ENCODE data around the gene MTSS2. TPM values are rescaled to one million over a fixed set of nuclear protein-coding genes. Genes with fewer than 3 reads are reported as not detected.

MTSS2 gene
- total and polyA plus RNA-seq, 2 of the 8 experiments (the other 6 are each of a cell fraction or from before 2014, with no cell fraction given), result 23.3 to 36.7 TPM

GRCh38 chr16:70720425-70721201 lies 34.8 kb upstream of the MTSS2 start (continued):
- TF ChIP-seq ATF3 (IDR thresholded peaks at IDR 0.05; ENCODE audit: insufficient read depth, low read depth, low read length), result no peak
- TF ChIP-seq POLR2AphosphoS5 (IDR thresholded peaks at IDR 0.05; ENCODE audit: low read depth, low read length), result no peak
- TF ChIP-seq BCL11A (IDR thresholded peaks at IDR 0.05; ENCODE audit: low read depth in 2 of 2, low read length in 2 of 2), result no peak

Data from H1 (cell line).